Calu3 (cell line): Measurements from ENCODE around the gene RNF41. TPM values are rescaled to one million over a fixed set of nuclear protein-coding genes. Genes with fewer than 3 reads are reported as not detected.
"Not testable (repeated sequence)": the region's sequence is repeated elsewhere in the genome, so short reads cannot be mapped to it uniquely, and the experiment has no call there.

Experiments used
- BruUV-seq: library from RNA; stranded (reverse); fragments of 400-500 nt; replicated peaks from 2 replicates; lab custom pipeline; 2021; lab: Mats Ljungman, UMichigan
- CTCF ChIA-PET: fragments of 300-600 bp; sonication (Branson Sonifier 250); formaldehyde crosslinking; loops from one replicate; lab custom pipeline; 2022; ENCODE audit warnings: antibody characterized with exemption; lab: Charles Lee
- DNase-seq: peaks from one replicate; pipeline ENCODE4 v3.0.0; 2022
- H3K27ac Mint-ChIP-seq: one replicate; pipeline ENCODE4 v1.8.0; 2022; ENCODE audit warnings: mixed read lengths; ENCODE audit not compliant: unreplicated experiment
- H3K27me3 Mint-ChIP-seq: one replicate; pipeline ENCODE4 v1.8.0; 2022; ENCODE audit warnings: mixed read lengths; ENCODE audit not compliant: unreplicated experiment
- H3K36me3 Mint-ChIP-seq: one replicate; pipeline ENCODE4 v1.8.0; 2022; ENCODE audit warnings: mild to moderate bottlenecking, moderate library complexity, mixed read lengths; ENCODE audit not compliant: insufficient read depth, unreplicated experiment
- H3K4me1 Mint-ChIP-seq: one replicate; pipeline ENCODE4 v1.8.0; 2022; ENCODE audit warnings: mild to moderate bottlenecking, low read depth, mixed read lengths; ENCODE audit not compliant: unreplicated experiment
- H3K4me3 Mint-ChIP-seq: one replicate; pipeline ENCODE4 v1.8.0; 2022; ENCODE audit warnings: mild to moderate bottlenecking, low read depth, moderate library complexity, mixed read lengths; ENCODE audit not compliant: unreplicated experiment
- H3K9me3 Mint-ChIP-seq: one replicate; pipeline ENCODE4 v1.8.0; 2022; ENCODE audit warnings: low read depth, mixed read lengths; ENCODE audit not compliant: unreplicated experiment
- intact Hi-C: fragments of 100-400 bp; cut with micrococcal nuclease; formaldehyde crosslinking; loops from one replicate; pipeline ENCODE4 v1.10.0; 2022; ENCODE audit not compliant: unreplicated experiment
- total RNA-seq: library from RNA; stranded (reverse); gene quantifications from 2 replicates; pipeline ENCODE4 v1.2.3, GENCODE V29; 2022
- TF ChIP-seq, protein P1 (sequence below): fragments of 200-600 bp; IDR thresholded peaks from one replicate; pipeline ENCODE4 v1.8.0; 2022; ENCODE audit warnings: antibody characterized with exemption; ENCODE audit not compliant: unreplicated experiment

Gene RNF41
- total RNA-seq, 1 experiment from 2014 or later, result 42.6 TPM

DNA sequence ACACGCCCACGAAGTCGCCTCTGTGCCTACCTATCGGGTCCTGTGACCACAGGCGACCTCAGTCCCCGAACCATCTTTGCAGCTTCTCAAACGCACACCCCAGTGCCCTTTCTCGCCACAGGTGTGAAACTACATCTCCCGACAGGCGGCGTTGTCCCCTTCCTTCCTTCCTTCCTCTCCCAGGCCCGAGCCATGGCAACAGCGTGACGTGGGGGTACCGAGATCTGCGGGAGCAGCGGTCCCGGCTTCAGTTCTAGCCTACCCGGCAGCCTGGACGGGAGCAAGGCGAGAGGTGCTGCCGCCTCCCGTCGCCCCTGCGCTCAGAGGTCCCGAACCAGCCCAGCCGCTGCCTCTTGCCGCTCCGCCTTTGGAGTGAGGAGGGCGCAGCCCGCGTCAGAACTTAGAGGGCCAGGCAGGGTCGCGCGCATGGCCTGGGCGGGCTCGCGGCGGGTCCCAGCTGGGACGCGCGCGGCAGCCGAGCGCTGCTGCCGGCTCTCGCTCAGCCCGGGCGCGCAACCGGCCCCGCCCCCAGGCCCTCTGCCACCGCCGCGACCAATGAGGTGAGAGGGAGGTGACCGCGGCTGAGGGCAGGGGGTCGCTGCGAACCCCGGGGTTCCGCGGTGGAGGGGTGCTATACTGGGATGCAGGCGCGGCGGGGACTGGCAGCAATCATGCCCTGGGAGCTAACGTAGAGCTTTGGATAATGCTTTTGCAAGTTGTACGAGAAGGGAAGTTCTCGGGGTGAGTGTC, 45.1 kb upstream of the RNF41 start, which contains the start of gene COQ10A:
COQ10A (plus strand) TSS at position 250 of the 750 bp plus-strand sequence; CDS start at position 427, 177 bp downstream.
- DNase-seq, result peak; percentile 91
- no peaks in the 10 kb centered on the region for H3K27me3 Mint-ChIP-seq
- peaks cover 37% of the 10 kb centered on the region for H3K36me3 Mint-ChIP-seq
- TF ChIP-seq, protein P1, sequence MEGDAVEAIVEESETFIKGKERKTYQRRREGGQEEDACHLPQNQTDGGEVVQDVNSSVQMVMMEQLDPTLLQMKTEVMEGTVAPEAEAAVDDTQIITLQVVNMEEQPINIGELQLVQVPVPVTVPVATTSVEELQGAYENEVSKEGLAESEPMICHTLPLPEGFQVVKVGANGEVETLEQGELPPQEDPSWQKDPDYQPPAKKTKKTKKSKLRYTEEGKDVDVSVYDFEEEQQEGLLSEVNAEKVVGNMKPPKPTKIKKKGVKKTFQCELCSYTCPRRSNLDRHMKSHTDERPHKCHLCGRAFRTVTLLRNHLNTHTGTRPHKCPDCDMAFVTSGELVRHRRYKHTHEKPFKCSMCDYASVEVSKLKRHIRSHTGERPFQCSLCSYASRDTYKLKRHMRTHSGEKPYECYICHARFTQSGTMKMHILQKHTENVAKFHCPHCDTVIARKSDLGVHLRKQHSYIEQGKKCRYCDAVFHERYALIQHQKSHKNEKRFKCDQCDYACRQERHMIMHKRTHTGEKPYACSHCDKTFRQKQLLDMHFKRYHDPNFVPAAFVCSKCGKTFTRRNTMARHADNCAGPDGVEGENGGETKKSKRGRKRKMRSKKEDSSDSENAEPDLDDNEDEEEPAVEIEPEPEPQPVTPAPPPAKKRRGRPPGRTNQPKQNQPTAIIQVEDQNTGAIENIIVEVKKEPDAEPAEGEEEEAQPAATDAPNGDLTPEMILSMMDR, result peak; percentile 67
- peaks cover 2% of the 10 kb centered on the region for H3K9me3 Mint-ChIP-seq
- H3K4me1 Mint-ChIP-seq, result peaks cover 13% of the 10 kb centered on the region
- peak within 1 kb of the TSS; percentile 80 for H3K27ac Mint-ChIP-seq
- peak within 1 kb of the TSS; percentile 99 for H3K4me3 Mint-ChIP-seq
- BruUV-seq, result no TSS peak
- CTCF ChIA-PET, result interaction anchor here (0.6 to 1.4 kb wide), 7 partner anchors 9 to 221 kb away, joined by 3 to 6 read pairs (median 3); partner anchors contain the start of genes ANKRD52, GLS2, RNF41 and SMARCC2
- intact Hi-C loops, result no loop called here

- peak overlapping the region; percentile 80 for H3K27ac Mint-ChIP-seq
These were observed 44.5 kb upstream of the RNF41 start for GRCh38 chr12:56266068-56266692.

DNA sequence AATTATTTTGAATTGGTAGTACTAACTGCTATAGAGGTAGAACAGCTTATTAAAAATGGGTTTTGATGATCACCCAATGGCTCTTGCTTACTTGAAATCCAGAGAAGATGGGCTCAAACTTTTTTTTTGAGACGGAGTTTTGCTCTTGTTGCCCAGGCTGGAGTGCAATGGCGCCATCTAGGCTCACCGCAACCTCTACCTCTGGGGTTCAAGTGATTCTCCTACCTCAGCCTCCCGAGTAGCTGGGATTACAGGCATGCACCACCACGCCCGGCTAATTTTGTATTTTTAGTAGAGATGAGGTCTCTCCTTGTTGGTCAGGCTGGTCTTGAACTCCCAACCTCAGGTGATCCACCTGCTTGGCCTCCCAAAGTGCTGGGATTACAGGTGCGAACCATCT, 41.2 kb upstream of the RNF41 start:
- Mint-ChIP-seq H3K36me3 (peaks cover 27% of the 10 kb centered on the region), H3K4me1 (peaks cover 37% of the 10 kb centered on the region)
- H3K27me3 Mint-ChIP-seq, H3K27ac Mint-ChIP-seq, H3K9me3 Mint-ChIP-seq, DNase-seq, H3K4me3 Mint-ChIP-seq, intact Hi-C loops, BruUV-seq: not testable (repeated sequence)
- CTCF ChIA-PET, result interaction anchor here (0.7 kb wide), 1 partner anchor 37 kb away, joined by 3 read pairs; the partner anchor contains the start of gene CS

More at GRCh38 chr12:56266068-56266692, 44.5 kb upstream of the RNF41 start:
- BruUV-seq, H3K27me3 Mint-ChIP-seq, DNase-seq, H3K9me3 Mint-ChIP-seq, intact Hi-C loops: not testable (repeated sequence)
- H3K4me3 Mint-ChIP-seq, result peak overlapping the region; percentile 99
- H3K4me1 Mint-ChIP-seq, result peaks cover 20% of the 10 kb centered on the region
- CTCF ChIA-PET, result interaction anchor here (0.6 to 1.4 kb wide), 7 partner anchors 14 to 222 kb away, joined by 3 to 6 read pairs (median 3); partner anchors contain the start of genes GLS2, RNF41 and SMARCC2
- peaks cover 30% of the 10 kb centered on the region for H3K36me3 Mint-ChIP-seq

- no TSS peak for BruUV-seq
- intact Hi-C loops, result no loop called here
- DNase-seq, result peak; percentile 35
- TF ChIP-seq, protein P1, result no peak
- Mint-ChIP-seq H3K4me1 (peaks cover 34% of the 10 kb centered on the region), H3K27ac (no peak overlapping the region), H3K27me3 (no peaks in the 10 kb centered on the region), H3K4me3 (no peak overlapping the region), H3K36me3 (peaks cover 32% of the 10 kb centered on the region), H3K9me3 (peaks cover 2% of the 10 kb centered on the region)
- CTCF ChIA-PET, result no interaction called here
These were observed 39.9 kb upstream of the RNF41 start for GRCh38 chr12:56261503-56262232.

- CTCF ChIA-PET, result no interaction called here
- peaks cover 28% of the 10 kb centered on the region for H3K4me1 Mint-ChIP-seq
These were observed 39.2 kb upstream of the RNF41 start for GRCh38 chr12:56260921-56261320.

More at GRCh38 chr12:56260921-56261320, 39.2 kb upstream of the RNF41 start:
- no peak overlapping the region for H3K4me3 Mint-ChIP-seq
- TF ChIP-seq, protein P1, result no peak
- H3K9me3 Mint-ChIP-seq, result peaks cover 2% of the 10 kb centered on the region
- no peak for DNase-seq
- no peaks in the 10 kb centered on the region for H3K27me3 Mint-ChIP-seq
- peaks cover 27% of the 10 kb centered on the region for H3K36me3 Mint-ChIP-seq
- BruUV-seq, result no TSS peak
- no peak overlapping the region for H3K27ac Mint-ChIP-seq
- intact Hi-C loops, result no loop called here
